Epithelial cell of prostate (primary cell): ENCODE measurements around the gene TAC4.
"Not testable (repeated sequence)": the region's sequence is repeated elsewhere in the genome, so short reads cannot be mapped to it uniquely, and the experiment has no call there.

Experiments
- DNase-seq: peaks from one replicate; pipeline ENCODE4 v3.0.0-alpha.2; 2011; ENCODE audit warnings: low read depth, low spot score
- H3K27ac ChIP-seq: fragments of 450-650 bp; 2 replicates; pipeline ENCODE4 v1.5.1; 2017; ENCODE audit warnings: mild to moderate bottlenecking

Gene TAC4

GRCh38 chr17:49846938-49847712 lies 744 bp downstream of the TAC4 start:
- DNase-seq: no peak
- H3K27ac ChIP-seq: no peak overlapping the region

- H3K27ac ChIP-seq: no peak overlapping the region
- DNase-seq: no peak
Observed at GRCh38 chr17:49845321-49845720, 2.5 kb downstream of the TAC4 start.

GRCh38 chr17:49843774-49844350 lies 4.0 kb downstream of the TAC4 start:
- DNase-seq: no peak
- no peak overlapping the region for H3K27ac ChIP-seq

GRCh38 chr17:49842846-49843245 lies 5.0 kb downstream of the TAC4 start:
- H3K27ac ChIP-seq: no peak overlapping the region
- DNase-seq: no peak

GRCh38 chr17:49842371-49842770 lies 5.5 kb downstream of the TAC4 start:
- no peak for DNase-seq
- no peak overlapping the region for H3K27ac ChIP-seq

- no peak for DNase-seq
- H3K27ac ChIP-seq: no peak overlapping the region
Observed at GRCh38 chr17:49841548-49841947, 6.3 kb downstream of the TAC4 start.

- DNase-seq: no peak
- H3K27ac ChIP-seq: no peak overlapping the region
Observed at GRCh38 chr17:49839455-49839854, 8.4 kb downstream of the TAC4 start.

GRCh38 chr17:49836111-49837030 lies 11.5 kb downstream of the TAC4 start:
- DNase-seq: no peak
- no peak overlapping the region for H3K27ac ChIP-seq

- no peak for DNase-seq
- H3K27ac ChIP-seq: no peak overlapping the region
Observed at GRCh38 chr17:49835472-49835871, 12.4 kb downstream of the TAC4 start.

GRCh38 chr17:49834118-49834743 lies 13.6 kb downstream of the TAC4 start:
- DNase-seq: no peak
- no peak overlapping the region for H3K27ac ChIP-seq

GRCh38 chr17:49832840-49833599 lies 14.8 kb downstream of the TAC4 start:
- DNase-seq: no peak
- no peak overlapping the region for H3K27ac ChIP-seq

- H3K27ac ChIP-seq: no peak overlapping the region
- DNase-seq: no peak
Observed at GRCh38 chr17:49830605-49831004, 17.3 kb downstream of the TAC4 start.

GRCh38 chr17:49829026-49829425 lies 18.8 kb downstream of the TAC4 start:
- DNase-seq: no peak
- no peak overlapping the region for H3K27ac ChIP-seq

- H3K27ac ChIP-seq, DNase-seq: not testable (repeated sequence)
Observed at GRCh38 chr17:49828325-49828724, 19.5 kb downstream of the TAC4 start.

- no peak for DNase-seq
- H3K27ac ChIP-seq: no peak overlapping the region
Observed at GRCh38 chr17:49825645-49826044, 22.2 kb downstream of the TAC4 start.

- no peak for DNase-seq
- H3K27ac ChIP-seq: no peak overlapping the region
Observed at GRCh38 chr17:49823614-49824013, 24.3 kb downstream of the TAC4 start.

GRCh38 chr17:49822829-49823228 lies 25.0 kb downstream of the TAC4 start:
- DNase-seq: no peak
- H3K27ac ChIP-seq: no peak overlapping the region

- H3K27ac ChIP-seq: no peak overlapping the region
Observed at GRCh38 chr17:49821916-49822315, 26.0 kb downstream of the TAC4 start.

GRCh38 chr17:49821466-49821865 lies 26.4 kb downstream of the TAC4 start:
- no peak for DNase-seq
- H3K27ac ChIP-seq: no peak overlapping the region

More at GRCh38 chr17:49821916-49822315, 26.0 kb downstream of the TAC4 start:
- DNase-seq: no peak

- H3K27ac ChIP-seq: no peak overlapping the region
- DNase-seq: no peak
Observed at GRCh38 chr17:49820773-49821172, 27.1 kb downstream of the TAC4 start.
